Spleen (tissue), 7 donors: ENCODE results near the gene ABHD4.

Source experiments
- POLR2A ChIP-seq, 3 donors: fragments of 450-650 bp; IDR thresholded peaks; one replicate each; pipeline ENCODE4 v1.5.1; 2017; ENCODE audit warnings: antibody characterized with exemption in 3 of 3, mild to moderate bottlenecking in 1 of 3
- POLR2AphosphoS5 ChIP-seq, 3 donors: sonication (generic); formaldehyde crosslinking; IDR thresholded peaks; one replicate each; pipeline ENCODE4 v1.5.1; 2017; ENCODE audit warnings: antibody characterized with exemption in 3 of 3
- TF ChIP-seq, protein P1 (sequence below), 11 experiments: fragments of 200-600 bp in 7 of 11; fragments of 450-650 bp in 4 of 11; sonication (generic) in 4 of 11; IDR thresholded peaks in 8 of 11; conservative IDR thresholded peaks in 3 of 11; 1 replicate in 7 of 11; 2 replicates in 4 of 11; pipeline versions ENCODE4 v1.4.0 to v1.8.0; 2016 to 2021; ENCODE audit warnings: antibody characterized with exemption in 11 of 11, inconsistent platforms in 4 of 11, mild to moderate bottlenecking in 1 of 11
- donor health status: DM: no; HTN: no; CAD: no; lungs with moderate emphysema.
- donor health status: DM: no; HTN: no; CAD: no.
- donor health status: DM: no; HTN: no; CAD: no.

DNA sequence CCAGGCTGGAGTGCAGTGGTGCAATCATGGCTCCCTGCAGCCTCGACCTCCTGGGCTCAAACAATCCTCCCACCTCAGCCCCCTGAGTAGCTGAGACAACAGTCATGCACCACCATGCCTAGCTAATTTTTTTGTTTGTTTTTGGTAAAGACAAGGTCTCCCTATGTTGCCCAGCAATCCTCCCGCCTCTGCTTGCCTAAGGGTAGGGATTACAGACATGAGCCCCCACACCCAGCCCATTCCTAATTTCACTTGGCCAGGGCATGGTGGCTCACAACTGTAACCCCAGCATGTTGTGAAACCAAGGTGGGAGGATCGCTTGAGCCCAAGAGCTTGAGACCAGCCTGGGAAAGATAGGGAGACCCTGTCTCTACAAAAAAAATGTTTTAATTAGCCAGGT, 18.2 kb upstream of the ABHD4 start:
- TF ChIP-seq POLR2A (IDR thresholded peaks at IDR 0.05) (no peak), POLR2AphosphoS5 (IDR thresholded peaks at IDR 0.05) (no peak)
- TF ChIP-seq, protein P1, sequence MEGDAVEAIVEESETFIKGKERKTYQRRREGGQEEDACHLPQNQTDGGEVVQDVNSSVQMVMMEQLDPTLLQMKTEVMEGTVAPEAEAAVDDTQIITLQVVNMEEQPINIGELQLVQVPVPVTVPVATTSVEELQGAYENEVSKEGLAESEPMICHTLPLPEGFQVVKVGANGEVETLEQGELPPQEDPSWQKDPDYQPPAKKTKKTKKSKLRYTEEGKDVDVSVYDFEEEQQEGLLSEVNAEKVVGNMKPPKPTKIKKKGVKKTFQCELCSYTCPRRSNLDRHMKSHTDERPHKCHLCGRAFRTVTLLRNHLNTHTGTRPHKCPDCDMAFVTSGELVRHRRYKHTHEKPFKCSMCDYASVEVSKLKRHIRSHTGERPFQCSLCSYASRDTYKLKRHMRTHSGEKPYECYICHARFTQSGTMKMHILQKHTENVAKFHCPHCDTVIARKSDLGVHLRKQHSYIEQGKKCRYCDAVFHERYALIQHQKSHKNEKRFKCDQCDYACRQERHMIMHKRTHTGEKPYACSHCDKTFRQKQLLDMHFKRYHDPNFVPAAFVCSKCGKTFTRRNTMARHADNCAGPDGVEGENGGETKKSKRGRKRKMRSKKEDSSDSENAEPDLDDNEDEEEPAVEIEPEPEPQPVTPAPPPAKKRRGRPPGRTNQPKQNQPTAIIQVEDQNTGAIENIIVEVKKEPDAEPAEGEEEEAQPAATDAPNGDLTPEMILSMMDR (IDR thresholded peaks at IDR 0.05 in 8 of 11, conservative IDR thresholded peaks at IDR 0.05 in 3 of 11), result no peak
